ENCODE results near the gene IRAK3. TPM values are rescaled to one million over a fixed set of nuclear protein-coding genes. Genes with fewer than 3 reads are reported as not detected.

The IRAK3 gene
- total RNA-seq, 1 donor from 2014 or later = 3.0 TPM

DNA sequence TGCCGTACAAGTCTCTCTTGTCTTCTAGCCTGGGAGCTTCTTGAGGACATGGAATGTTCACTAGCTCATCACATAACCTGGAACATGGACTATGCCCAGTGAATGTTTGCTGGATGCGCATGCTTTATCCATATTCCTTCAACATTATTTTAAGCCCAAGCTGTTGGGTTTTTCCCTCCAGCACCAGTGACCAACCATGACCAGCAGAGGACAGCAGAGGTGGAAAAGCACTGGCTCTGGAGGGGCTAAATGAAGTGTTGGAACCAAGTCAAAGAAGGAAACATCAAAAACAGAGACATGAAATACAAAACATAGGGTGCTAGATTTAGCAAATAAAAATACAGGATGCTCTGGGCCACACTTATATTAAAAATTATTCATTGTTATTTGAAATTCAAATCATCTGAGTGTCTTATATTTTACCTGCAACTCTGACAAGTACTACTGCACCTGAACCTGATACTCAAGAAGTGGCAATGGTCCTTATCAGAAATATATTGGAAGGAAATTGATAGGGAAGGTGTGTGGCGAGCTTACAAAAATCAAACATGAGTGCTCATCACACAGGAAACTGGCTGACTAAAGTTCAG, 90.2 kb downstream of the IRAK3 start:
- Histone ChIP-seq H3K4me3 (ENCODE audit: low read depth, low read length) (no peak overlapping the region), H3K36me3 (ENCODE audit: control insufficient read depth, insufficient read depth, low read length) (no peaks in the 10 kb centered on the region), H3K27me3 (ENCODE audit: control insufficient read depth, insufficient read depth, low read length) (no peaks in the 10 kb centered on the region)
- no peak for DNase-seq (ENCODE audit: low read depth)
- TF ChIP-seq, protein P1, sequence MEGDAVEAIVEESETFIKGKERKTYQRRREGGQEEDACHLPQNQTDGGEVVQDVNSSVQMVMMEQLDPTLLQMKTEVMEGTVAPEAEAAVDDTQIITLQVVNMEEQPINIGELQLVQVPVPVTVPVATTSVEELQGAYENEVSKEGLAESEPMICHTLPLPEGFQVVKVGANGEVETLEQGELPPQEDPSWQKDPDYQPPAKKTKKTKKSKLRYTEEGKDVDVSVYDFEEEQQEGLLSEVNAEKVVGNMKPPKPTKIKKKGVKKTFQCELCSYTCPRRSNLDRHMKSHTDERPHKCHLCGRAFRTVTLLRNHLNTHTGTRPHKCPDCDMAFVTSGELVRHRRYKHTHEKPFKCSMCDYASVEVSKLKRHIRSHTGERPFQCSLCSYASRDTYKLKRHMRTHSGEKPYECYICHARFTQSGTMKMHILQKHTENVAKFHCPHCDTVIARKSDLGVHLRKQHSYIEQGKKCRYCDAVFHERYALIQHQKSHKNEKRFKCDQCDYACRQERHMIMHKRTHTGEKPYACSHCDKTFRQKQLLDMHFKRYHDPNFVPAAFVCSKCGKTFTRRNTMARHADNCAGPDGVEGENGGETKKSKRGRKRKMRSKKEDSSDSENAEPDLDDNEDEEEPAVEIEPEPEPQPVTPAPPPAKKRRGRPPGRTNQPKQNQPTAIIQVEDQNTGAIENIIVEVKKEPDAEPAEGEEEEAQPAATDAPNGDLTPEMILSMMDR (IDR thresholded peaks at IDR 0.05; ENCODE audit: insufficient read depth, low read length, poor library complexity, severe bottlenecking) = peak; percentile 71

DNA sequence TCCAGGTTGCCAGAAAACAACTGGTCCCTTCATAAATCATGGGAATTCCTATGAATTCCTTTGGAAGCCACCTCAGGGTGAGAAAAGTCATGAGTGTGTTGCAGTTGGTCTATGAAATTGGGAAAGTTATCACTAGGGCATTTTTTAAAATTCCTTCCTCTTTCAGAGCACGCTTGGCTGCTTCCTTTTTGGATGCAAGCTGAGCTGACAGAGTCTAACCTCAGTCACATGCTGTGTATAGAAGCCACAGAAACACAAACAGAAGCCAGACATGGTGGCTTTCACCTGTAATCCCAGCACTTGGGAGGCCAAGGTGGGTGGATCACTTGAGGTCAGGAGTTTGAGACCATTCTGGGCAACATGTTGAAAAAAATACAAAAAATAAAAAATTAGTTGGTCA, 91.5 kb downstream of the IRAK3 start:
- Histone ChIP-seq H3K4me3 (ENCODE audit: low read depth, low read length) (no peak overlapping the region), H3K36me3 (ENCODE audit: control insufficient read depth, insufficient read depth, low read length) (no peaks in the 10 kb centered on the region)
- TF ChIP-seq, protein P1 (IDR thresholded peaks at IDR 0.05; ENCODE audit: insufficient read depth, low read length, poor library complexity, severe bottlenecking) = no peak

GRCh38 chr12:66282244-66282643, 93.2 kb downstream of the IRAK3 start:
- no peaks in the 10 kb centered on the region for H3K36me3 ChIP-seq (ENCODE audit: control insufficient read depth, insufficient read depth, low read length)
- H3K4me3 ChIP-seq (ENCODE audit: low read depth, low read length) = no peak overlapping the region
- H3K27me3 ChIP-seq (ENCODE audit: control insufficient read depth, insufficient read depth, low read length) = no peaks in the 10 kb centered on the region
- no peak for DNase-seq (ENCODE audit: low read depth)
- TF ChIP-seq, protein P1 (IDR thresholded peaks at IDR 0.05; ENCODE audit: insufficient read depth, low read length, poor library complexity, severe bottlenecking) = no peak

More for the DNA sequence above, 91.5 kb downstream of the IRAK3 start:
- no peaks in the 10 kb centered on the region for H3K27me3 ChIP-seq (ENCODE audit: control insufficient read depth, insufficient read depth, low read length)
- no peak for DNase-seq (ENCODE audit: low read depth)

DNA sequence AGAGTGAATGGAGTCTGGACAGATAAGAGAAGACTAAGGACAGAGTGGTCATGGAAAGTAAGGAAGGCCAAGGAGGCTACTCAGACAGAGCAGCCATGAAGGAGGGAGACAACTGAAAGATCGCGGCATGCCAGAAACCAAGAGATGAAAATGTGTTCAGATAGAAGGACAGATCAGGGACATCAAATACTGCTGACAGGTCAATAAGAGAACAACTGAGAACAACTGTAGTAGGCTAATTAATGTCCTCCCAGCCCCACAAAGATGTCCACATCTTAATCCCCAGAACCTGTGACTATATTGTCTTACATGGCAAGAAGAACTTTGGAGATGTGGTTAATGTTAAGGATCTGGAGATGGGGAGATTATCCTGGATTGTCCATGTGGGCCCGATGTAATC, 98.3 kb downstream of the IRAK3 start:
- no peak overlapping the region for H3K4me3 ChIP-seq (ENCODE audit: low read depth, low read length)
- TF ChIP-seq, protein P1 (IDR thresholded peaks at IDR 0.05; ENCODE audit: insufficient read depth, low read length, poor library complexity, severe bottlenecking) = no peak
- H3K27me3 ChIP-seq (ENCODE audit: control insufficient read depth, insufficient read depth, low read length) = no peaks in the 10 kb centered on the region
- H3K36me3 ChIP-seq (ENCODE audit: control insufficient read depth, insufficient read depth, low read length) = no peaks in the 10 kb centered on the region
- no peak for DNase-seq (ENCODE audit: low read depth)

DNA sequence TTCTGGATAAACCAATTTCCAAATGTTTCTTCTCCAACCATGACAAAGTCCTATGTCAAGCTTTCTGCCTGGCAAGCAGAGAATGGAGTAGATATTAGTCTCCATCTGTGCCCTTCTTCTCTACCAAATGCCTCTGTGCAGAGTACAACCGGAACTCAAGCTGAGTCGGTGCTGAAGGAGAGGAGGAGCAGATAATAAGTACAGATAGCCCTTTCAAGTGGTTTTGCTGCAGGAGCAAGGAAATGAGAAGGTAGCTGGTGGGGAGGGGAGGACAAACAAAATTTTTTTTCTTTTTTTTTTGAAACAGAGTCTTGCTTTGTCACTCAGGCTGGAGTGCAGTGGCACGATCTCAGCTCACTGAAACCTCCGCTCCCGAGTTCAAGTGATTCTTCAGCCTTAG, 99.1 kb downstream of the IRAK3 start:
- Histone ChIP-seq H3K36me3 (ENCODE audit: control insufficient read depth, insufficient read depth, low read length) (no peaks in the 10 kb centered on the region), H3K27me3 (ENCODE audit: control insufficient read depth, insufficient read depth, low read length) (no peaks in the 10 kb centered on the region), H3K4me3 (ENCODE audit: low read depth, low read length) (no peak overlapping the region)
- no peak for DNase-seq (ENCODE audit: low read depth)
- TF ChIP-seq, protein P1 (IDR thresholded peaks at IDR 0.05; ENCODE audit: insufficient read depth, low read length, poor library complexity, severe bottlenecking) = no peak

DNA sequence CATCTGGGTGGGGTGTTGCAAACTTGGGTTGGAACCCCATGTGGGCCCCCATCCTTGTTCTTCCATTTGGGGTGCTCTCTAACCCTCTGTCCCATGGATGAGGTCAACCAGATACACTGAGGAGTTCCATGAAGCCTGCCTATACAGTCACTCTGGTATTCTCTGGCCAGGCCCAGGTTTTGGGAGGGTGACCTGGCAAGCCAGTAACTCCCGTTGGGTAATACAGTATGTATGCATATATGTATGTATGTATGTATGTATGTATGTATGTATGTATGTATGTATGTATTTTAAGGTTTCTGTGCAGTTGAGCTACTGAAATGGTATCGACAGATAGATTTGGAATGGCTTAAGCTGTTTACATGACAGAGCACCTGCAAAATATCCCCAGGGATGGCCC, 100.5 kb downstream of the IRAK3 start:
- Histone ChIP-seq H3K36me3 (ENCODE audit: control insufficient read depth, insufficient read depth, low read length) (no peaks in the 10 kb centered on the region), H3K4me3 (ENCODE audit: low read depth, low read length) (no peak overlapping the region)
- TF ChIP-seq, protein P1 (IDR thresholded peaks at IDR 0.05; ENCODE audit: insufficient read depth, low read length, poor library complexity, severe bottlenecking) = no peak

More for the DNA sequence above, 100.5 kb downstream of the IRAK3 start:
- no peak for DNase-seq (ENCODE audit: low read depth)
- H3K27me3 ChIP-seq (ENCODE audit: control insufficient read depth, insufficient read depth, low read length) = no peaks in the 10 kb centered on the region

All from kidney epithelial cell (primary cell).